ENCODE measurements around the gene SLC35E1.

GRCh38 chr19:16575861-16576689, 3.9 kb upstream of the SLC35E1 start:
- TF ChIP-seq CTCF (IDR thresholded peaks at IDR 0.05) (no peak), EP300 (IDR thresholded peaks at IDR 0.05; ENCODE audit: low read depth) (no peak)

All from transverse colon (tissue), 3 donors.